Gastrocnemius medialis (tissue), 4 donors: Measurements from ENCODE around the gene CSF3.

Source experiments
- POLR2A ChIP-seq, 2 donors: fragments of 450-650 bp; IDR thresholded peaks; one replicate each; pipeline ENCODE4 v1.6.1; 2017; ENCODE audit warnings: antibody characterized with exemption in 2 of 2, mild to moderate bottlenecking in 2 of 2, moderate library complexity in 2 of 2
- TF ChIP-seq, protein P1 (sequence below), 5 experiments: fragments of 450-650 bp in 3 of 5; fragments of 200-600 bp in 2 of 5; sonication (generic) in 2 of 5; IDR thresholded peaks in 4 of 5; conservative IDR thresholded peaks in 1 of 5; 1 replicate in 4 of 5; 2 replicates in 1 of 5; pipeline ENCODE4 v1.5.1; 2016 to 2019; ENCODE audit warnings: antibody characterized with exemption in 5 of 5, mild to moderate bottlenecking in 3 of 5, moderate library complexity in 3 of 5

DNA sequence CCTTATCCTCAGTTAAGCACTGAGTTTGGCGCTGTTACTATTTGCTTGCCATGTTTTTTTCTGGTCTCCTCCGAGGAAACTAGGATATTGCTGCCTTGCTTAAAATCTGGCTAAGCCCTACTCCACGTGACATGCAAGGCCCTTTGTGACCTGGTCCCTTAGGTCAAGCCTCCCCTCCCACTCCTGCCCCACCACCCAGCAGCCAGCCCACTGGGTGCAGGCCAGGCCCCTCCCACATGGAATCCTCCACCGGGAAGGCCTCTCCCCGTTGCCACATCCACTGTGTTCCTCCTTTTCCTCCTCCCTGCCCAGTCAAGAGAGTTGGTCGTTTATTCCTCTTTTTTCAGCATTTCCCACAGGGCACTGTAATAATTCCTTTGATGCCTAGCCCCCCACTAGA, 18.4 kb upstream of the CSF3 start:
- TF ChIP-seq, protein P1, sequence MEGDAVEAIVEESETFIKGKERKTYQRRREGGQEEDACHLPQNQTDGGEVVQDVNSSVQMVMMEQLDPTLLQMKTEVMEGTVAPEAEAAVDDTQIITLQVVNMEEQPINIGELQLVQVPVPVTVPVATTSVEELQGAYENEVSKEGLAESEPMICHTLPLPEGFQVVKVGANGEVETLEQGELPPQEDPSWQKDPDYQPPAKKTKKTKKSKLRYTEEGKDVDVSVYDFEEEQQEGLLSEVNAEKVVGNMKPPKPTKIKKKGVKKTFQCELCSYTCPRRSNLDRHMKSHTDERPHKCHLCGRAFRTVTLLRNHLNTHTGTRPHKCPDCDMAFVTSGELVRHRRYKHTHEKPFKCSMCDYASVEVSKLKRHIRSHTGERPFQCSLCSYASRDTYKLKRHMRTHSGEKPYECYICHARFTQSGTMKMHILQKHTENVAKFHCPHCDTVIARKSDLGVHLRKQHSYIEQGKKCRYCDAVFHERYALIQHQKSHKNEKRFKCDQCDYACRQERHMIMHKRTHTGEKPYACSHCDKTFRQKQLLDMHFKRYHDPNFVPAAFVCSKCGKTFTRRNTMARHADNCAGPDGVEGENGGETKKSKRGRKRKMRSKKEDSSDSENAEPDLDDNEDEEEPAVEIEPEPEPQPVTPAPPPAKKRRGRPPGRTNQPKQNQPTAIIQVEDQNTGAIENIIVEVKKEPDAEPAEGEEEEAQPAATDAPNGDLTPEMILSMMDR (IDR thresholded peaks at IDR 0.05 in 4 of 5, conservative IDR thresholded peaks at IDR 0.05 in 1 of 5): no peak
- no peak for TF ChIP-seq POLR2A (IDR thresholded peaks at IDR 0.05)
